GM10266 (cell line): ENCODE data around the gene CD96.

Source experiments
- DNase-seq: peaks from one replicate; pipeline ENCODE4 v3.0.0; 2012; ENCODE audit errors: extremely low spot score
- CTCF ChIP-seq: IDR thresholded peaks from 2 replicates; pipeline ENCODE4 v1.5.1; 2012; ENCODE audit warnings: mild to moderate bottlenecking, low read depth; ENCODE audit not compliant: control insufficient read depth, insufficient read depth; ENCODE audit errors: missing control alignments

The CD96 gene, protein sequence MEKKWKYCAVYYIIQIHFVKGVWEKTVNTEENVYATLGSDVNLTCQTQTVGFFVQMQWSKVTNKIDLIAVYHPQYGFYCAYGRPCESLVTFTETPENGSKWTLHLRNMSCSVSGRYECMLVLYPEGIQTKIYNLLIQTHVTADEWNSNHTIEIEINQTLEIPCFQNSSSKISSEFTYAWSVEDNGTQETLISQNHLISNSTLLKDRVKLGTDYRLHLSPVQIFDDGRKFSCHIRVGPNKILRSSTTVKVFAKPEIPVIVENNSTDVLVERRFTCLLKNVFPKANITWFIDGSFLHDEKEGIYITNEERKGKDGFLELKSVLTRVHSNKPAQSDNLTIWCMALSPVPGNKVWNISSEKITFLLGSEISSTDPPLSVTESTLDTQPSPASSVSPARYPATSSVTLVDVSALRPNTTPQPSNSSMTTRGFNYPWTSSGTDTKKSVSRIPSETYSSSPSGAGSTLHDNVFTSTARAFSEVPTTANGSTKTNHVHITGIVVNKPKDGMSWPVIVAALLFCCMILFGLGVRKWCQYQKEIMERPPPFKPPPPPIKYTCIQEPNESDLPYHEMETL

GRCh38 chr3:111541911-111542483, at the start of gene CD96:
TSS of gene CD96 (plus strand) at chr3:111542197. CDS start at chr3:111542249, 52 bp downstream.
- DNase-seq, result peak; percentile 16
- no peak for TF ChIP-seq CTCF

DNA sequence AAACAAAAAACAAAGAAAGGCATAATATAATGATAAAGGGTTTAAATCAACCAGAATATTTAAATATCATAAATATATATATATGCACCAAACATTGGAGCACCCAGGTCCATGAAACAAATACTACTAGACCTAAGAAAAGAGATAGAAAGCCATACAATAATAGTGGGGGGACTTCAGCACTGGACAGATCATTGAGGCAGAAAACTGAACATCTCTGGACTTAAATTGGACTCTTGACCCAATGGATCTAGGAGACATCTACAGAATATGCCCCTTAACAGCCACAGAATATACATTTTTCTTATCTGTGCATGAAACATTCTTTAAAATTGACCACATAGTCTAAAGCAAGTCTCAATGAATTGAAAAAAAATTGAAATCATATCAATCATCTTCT, 48.7 kb upstream of the CD96 start:
- no peak for TF ChIP-seq CTCF
- no peak for DNase-seq

DNA sequence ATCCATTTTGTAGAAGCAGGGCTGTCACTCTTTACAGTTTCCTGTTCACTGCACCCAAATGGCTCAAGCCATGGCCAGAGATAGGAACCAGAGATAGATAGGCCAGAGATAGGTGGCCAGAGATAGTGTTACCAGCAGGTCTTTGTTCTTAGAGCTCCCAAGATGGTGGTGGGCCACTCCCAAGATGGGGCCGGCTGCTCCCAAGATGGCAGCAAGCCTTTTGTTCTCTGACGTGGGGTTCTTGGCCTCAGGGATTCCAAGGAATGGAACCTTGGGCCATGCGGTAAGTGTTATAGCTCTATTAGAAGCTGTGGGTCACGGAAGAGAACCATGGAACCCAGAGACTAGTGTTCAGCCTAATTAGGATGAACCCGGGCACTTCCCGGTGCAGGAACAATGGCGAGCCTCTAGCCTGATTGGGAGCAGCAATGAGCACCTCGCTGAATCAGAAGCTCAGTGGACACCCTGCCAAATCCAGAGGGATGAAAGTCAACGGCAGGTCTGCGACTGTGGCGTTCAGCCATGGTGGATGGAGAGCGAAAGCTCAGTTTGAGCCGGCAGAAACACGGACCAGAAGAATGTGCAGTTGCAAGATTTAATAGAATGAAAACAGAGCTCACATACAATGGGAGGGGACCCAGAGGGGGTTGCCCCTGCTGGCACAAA, 45.0 kb upstream of the CD96 start:
- DNase-seq, result no peak
- TF ChIP-seq CTCF, result no peak

DNA sequence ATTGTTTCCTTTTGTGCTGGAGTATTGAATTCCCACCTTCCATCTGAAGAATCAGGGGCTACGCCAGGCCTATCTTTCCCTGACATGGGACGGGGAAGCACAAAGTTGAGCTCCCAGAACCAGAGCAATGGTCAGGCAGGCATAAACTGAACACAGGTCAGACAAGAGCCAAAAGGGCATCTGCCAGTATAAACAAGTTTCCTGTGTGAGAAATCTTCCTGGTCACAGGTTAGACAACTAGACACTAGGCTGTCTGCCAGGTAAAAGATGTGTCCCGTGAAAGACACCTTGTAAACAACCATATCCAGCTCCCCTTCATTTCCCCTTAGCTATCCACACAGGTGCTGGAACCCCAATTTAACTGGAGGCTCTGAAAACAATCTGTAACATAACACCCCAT, 44.0 kb upstream of the CD96 start:
- no peak for DNase-seq
- no peak for TF ChIP-seq CTCF

GRCh38 chr3:111506435-111506834, 35.6 kb upstream of the CD96 start:
- no peak for TF ChIP-seq CTCF
- no peak for DNase-seq

GRCh38 chr3:111509308-111509707, 32.7 kb upstream of the CD96 start:
- TF ChIP-seq CTCF, result no peak
- no peak for DNase-seq
